Measurements from ENCODE around the gene NUFIP1. TPM values are rescaled to one million over a fixed set of nuclear protein-coding genes. Genes with fewer than 3 reads are reported as not detected.
"Not testable (repeated sequence)": the region's sequence is repeated elsewhere in the genome, so short reads cannot be mapped to it uniquely, and the experiment has no call there.

Gene NUFIP1
- 1 to 10 TPM; 9.3 to 9.5 TPM for total RNA-seq

DNA sequence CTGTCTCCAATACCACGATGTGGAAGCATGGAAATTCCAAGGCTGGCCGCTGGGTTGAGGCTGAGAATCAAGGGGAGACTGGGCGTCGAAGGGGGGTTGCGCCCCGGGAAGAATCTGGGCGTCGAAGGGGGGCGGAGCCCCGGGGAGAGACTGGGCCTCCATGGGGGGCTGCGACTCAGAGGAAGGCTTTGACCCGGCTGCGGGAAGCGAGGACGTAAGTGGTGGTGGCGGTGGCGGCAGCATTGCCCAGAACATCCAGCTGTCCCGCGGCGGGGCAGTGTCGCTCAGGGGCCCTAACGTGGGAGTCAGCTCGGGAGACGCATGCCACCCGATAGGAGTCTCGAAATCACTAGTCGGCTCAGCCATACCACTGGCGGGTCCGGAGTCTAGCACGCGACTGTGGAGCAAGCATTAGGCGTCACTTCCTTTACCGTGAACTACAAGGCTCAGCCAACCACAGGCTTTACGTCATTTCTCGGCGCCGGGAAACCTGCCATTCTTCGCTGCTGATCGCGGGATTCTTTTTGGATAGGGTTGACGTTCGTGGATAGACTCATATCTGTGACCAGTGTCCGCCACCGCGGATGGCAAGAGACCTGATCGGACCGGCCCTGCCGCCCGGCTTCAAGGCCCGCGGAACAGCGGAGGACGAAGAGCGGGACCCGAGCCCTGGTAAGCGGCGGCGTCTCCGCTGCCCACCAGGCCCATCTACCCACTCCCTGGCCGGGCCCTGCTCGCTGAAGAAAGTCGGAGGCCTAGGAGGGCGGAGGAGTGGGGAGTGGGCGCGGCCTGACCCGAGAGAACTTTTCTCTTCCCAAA is at the start of gene NUFIP1, which contains the start of gene GPALPP1:
TSS of gene NUFIP1 (minus strand) at position 401 of the 819 bp plus-strand sequence. CDS start at position 366, 35 bp downstream.
TSS of gene GPALPP1 (plus strand) at position 468 of the 819 bp plus-strand sequence. CDS start at position 585, 117 bp downstream.
- peak; percentile 96 for DNase-seq
- H3K36me3 Mint-ChIP-seq: peaks cover 9% of the 10 kb centered on the region
- H3K27ac Mint-ChIP-seq: peak within 1 kb of the TSS; percentile 92
- H3K9me3 Mint-ChIP-seq: no peaks in the 10 kb centered on the region
- CTCF ChIA-PET: no interaction called here
- intact Hi-C loops (cut with micrococcal nuclease): loop anchor here (1.0 kb wide), 4 partner anchors 66 to 412 kb away; partner anchors contain the start of gene GTF2F2
- POLR2A ChIA-PET: no interaction called here
- peaks cover 58% of the 10 kb centered on the region for H3K4me1 Mint-ChIP-seq (ENCODE audit: low read depth)
- H3K27me3 Mint-ChIP-seq: no peaks in the 10 kb centered on the region
- peak within 1 kb of the TSS; percentile 97 for H3K4me3 Mint-ChIP-seq

DNA sequence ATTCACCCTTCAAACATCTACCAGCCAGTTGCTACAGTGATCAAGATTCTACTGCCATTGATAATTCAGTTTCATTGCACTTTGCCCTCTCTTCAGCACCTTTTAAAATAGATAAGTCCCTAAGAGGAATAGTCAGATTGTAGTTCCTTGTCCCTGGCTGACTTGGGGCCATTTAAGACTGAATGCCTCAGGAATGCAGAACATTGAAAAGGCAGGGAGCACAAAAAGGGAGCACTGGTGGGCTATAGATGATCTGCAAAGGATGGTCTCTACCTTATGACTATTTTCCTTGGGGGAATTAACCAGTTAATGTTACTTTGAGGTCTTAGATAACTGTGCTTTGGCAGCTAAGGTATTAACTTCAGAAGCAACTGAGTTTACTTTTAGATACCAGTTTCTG is 46.9 kb upstream of the NUFIP1 start:
- no peaks in the 10 kb centered on the region for H3K27me3 Mint-ChIP-seq
- peaks cover 7% of the 10 kb centered on the region for H3K36me3 Mint-ChIP-seq
- no peak for DNase-seq
- intact Hi-C loops (cut with micrococcal nuclease): no loop called here
- ChIA-PET CTCF (interaction anchor here (3.2 kb wide), 1 partner anchor 11 kb away, joined by 13 read pairs; no protein-coding TSS in a partner anchor), POLR2A (no interaction called here)
- H3K4me1 Mint-ChIP-seq (ENCODE audit: low read depth): no peaks in the 10 kb centered on the region
- no peak overlapping the region for H3K4me3 Mint-ChIP-seq
- no peak overlapping the region for H3K27ac Mint-ChIP-seq
- no peaks in the 10 kb centered on the region for H3K9me3 Mint-ChIP-seq

DNA sequence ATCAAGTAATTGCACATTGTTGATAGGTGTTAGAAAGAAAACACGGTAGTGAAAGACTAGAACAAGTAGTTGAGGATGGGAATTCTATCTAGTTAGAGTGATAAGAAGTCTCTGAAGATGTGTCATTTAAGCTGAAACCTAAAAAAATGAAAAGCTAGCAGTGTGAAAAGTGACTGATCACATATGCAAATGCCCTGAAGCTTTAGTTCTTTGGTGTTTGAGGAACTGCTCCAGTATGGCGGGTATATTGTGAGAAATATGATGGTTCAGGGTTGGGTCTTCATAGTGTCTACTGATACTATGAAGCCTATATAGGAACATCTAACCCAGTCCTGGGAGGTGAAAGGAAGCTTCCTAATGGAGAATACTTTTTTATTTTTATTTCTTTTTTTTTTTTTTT is 45.1 kb upstream of the NUFIP1 start:
- no peaks in the 10 kb centered on the region for H3K9me3 Mint-ChIP-seq
- ChIA-PET CTCF (interaction anchor here (0.8 to 1.8 kb wide), 2 partner anchors 13 to 14 kb away, joined by 3 to 4 read pairs; no protein-coding TSS in a partner anchor), POLR2A (no interaction called here)
- DNase-seq: no peak
- H3K4me3 Mint-ChIP-seq: no peak overlapping the region
- peaks cover 9% of the 10 kb centered on the region for H3K36me3 Mint-ChIP-seq
- H3K27ac Mint-ChIP-seq: no peak overlapping the region
- H3K4me1 Mint-ChIP-seq (ENCODE audit: low read depth): no peaks in the 10 kb centered on the region
- intact Hi-C loops (cut with micrococcal nuclease): no loop called here
- H3K27me3 Mint-ChIP-seq: no peaks in the 10 kb centered on the region

DNA sequence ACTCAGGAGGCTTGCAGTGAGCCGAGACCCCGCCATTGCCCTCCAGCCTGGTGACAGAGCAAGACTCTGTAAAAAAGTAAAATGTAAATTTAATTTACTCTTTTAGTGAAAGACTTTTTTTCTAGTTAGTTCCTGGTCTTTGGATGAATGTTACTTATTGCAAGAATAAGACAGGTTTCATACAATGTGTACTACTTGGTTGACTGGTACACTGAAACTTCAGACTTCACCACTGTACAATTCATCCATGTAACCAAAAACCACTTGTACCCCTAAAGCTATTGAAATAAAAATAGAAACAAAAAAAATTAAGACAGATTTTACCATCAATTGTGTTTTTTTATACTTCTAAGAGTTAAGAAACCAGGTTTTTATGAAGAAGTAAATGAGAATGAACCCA is 35.6 kb upstream of the NUFIP1 start:
- Mint-ChIP-seq H3K4me1 (ENCODE audit: low read depth) (no peaks in the 10 kb centered on the region), H3K36me3 (peaks cover 24% of the 10 kb centered on the region), H3K27me3 (no peaks in the 10 kb centered on the region), H3K4me3 (no peak overlapping the region), H3K9me3 (no peaks in the 10 kb centered on the region), H3K27ac (no peak overlapping the region)
- intact Hi-C loops (cut with micrococcal nuclease): no loop called here
- ChIA-PET CTCF (interaction anchor here (0.7 to 0.9 kb wide), 2 partner anchors 10 to 283 kb away, joined by 3 read pairs; no protein-coding TSS in a partner anchor), POLR2A (no interaction called here)
- no peak for DNase-seq

DNA sequence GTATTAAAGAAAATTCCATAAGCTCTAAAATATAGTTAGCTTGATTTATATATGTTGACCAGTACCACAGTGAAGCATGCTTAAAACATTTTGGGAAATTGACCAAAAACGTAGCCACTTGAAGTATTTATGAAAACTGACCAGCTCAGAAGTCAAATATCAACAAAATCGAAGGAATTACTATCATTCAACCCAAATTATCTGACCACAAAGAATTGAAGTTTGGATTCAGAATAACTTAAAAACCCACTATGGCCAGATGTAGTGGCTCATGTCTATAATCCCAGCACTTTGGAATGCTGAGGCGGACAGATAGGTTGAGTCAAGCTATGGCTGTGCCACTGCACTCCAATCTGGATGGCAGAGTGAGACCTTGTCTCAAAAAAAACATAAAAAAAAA is 32.0 kb upstream of the NUFIP1 start:
- Mint-ChIP-seq H3K4me3 (no peak overlapping the region), H3K36me3 (peaks cover 26% of the 10 kb centered on the region), H3K9me3 (no peaks in the 10 kb centered on the region), H3K4me1 (ENCODE audit: low read depth) (peaks cover 8% of the 10 kb centered on the region), H3K27ac (no peak overlapping the region), H3K27me3 (no peaks in the 10 kb centered on the region)
- DNase-seq: no peak
- intact Hi-C loops (cut with micrococcal nuclease): no loop called here
- CTCF ChIA-PET: interaction anchor here (0.6 kb wide), 1 partner anchor 153 kb away, joined by 3 read pairs; no protein-coding TSS in a partner anchor
- POLR2A ChIA-PET: no interaction called here

DNA sequence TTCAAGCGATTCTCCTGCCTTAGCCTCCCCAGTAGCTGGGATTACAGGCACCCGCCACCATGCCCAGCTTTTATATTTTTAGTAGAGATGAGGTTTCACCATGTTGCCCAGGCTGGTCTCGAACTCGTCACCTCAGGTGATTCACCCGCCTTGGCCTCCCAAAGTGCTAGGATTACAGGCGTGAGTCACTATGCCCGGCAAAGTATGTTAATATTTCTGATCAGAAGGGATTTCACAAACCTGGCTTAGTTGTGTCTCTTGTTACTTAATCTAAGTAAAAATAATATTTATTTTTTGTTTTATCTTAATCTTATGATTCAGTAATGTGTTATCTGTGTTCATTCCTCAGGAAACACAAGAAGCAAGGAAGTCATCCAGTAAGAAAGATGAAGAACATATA is 30.7 kb upstream of the NUFIP1 start:
- DNase-seq; H3K4me3 Mint-ChIP-seq; H3K27me3 Mint-ChIP-seq; H3K27ac Mint-ChIP-seq; POLR2A ChIA-PET; intact Hi-C loops (cut with micrococcal nuclease); CTCF ChIA-PET; H3K9me3 Mint-ChIP-seq: not testable (repeated sequence)
- Mint-ChIP-seq H3K36me3 (peaks cover 29% of the 10 kb centered on the region), H3K4me1 (ENCODE audit: low read depth) (peaks cover 11% of the 10 kb centered on the region)

DNA sequence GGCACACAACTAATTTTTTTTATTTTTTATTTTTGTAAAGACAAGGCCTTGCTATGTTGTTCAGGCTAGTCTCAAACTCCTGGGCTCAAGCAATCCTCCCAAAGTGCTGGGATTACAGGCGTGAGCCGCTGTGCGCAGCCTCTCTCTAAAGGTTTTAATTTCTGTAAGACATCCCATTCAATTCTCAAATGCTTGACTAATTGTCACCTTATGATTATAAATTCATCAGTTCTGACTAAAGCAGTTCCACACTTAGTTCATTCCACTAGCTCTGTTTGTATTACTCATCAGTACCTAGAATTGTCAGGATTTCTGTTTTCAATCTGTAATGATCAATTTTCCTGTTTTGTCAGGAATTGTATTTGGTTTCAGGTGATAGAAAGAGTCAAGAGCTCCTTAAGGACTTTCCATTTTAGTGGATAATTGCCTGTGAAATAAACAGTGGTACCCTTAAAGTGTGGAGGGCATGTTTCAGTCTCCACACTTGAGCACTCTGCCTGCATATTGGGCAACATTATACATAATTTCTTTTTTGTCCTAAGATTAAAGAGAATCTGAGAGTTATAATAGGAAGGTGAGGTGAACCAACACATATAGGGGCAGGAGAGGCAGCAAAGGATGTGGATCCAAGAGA is 27.6 kb upstream of the NUFIP1 start:
- peaks cover 27% of the 10 kb centered on the region for H3K36me3 Mint-ChIP-seq
- peak; percentile 36 for DNase-seq
- no peak overlapping the region for H3K4me3 Mint-ChIP-seq
- intact Hi-C loops (cut with micrococcal nuclease): no loop called here
- H3K27ac Mint-ChIP-seq: no peak overlapping the region
- ChIA-PET CTCF (interaction anchor here (1.0 kb wide), 1 partner anchor 47 kb away, joined by 3 read pairs; no protein-coding TSS in a partner anchor), POLR2A (no interaction called here)
- H3K4me1 Mint-ChIP-seq (ENCODE audit: low read depth): peaks cover 11% of the 10 kb centered on the region
- no peaks in the 10 kb centered on the region for H3K9me3 Mint-ChIP-seq
- H3K27me3 Mint-ChIP-seq: no peaks in the 10 kb centered on the region

DNA sequence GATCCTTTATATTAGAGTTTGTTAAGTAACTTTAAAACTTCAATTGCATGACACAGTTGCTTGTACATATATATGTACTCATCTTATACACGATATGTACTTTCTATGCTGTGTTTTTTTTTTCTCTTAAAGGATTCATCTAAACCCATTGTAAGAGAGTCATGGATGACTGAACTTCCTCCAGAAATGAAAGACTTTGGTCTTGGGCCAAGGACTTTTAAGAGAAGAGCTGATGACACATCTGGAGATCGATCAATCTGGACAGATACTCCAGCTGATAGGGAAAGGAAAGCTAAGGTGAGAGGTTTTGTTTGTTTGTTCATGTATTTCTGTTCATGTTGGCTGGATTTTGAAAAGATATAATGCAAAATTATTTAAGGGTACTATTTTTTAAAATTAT is 26.0 kb upstream of the NUFIP1 start:
- Mint-ChIP-seq H3K9me3 (no peaks in the 10 kb centered on the region), H3K36me3 (peaks cover 30% of the 10 kb centered on the region), H3K27me3 (no peaks in the 10 kb centered on the region), H3K4me3 (no peak overlapping the region), H3K27ac (no peak overlapping the region), H3K4me1 (ENCODE audit: low read depth) (peaks cover 11% of the 10 kb centered on the region)
- DNase-seq: no peak
- ChIA-PET CTCF (interaction anchor here (1.0 to 1.1 kb wide), 2 partner anchors 9 to 32 kb away, joined by 3 read pairs; no protein-coding TSS in a partner anchor), POLR2A (no interaction called here)
- intact Hi-C loops (cut with micrococcal nuclease): no loop called here

DNA sequence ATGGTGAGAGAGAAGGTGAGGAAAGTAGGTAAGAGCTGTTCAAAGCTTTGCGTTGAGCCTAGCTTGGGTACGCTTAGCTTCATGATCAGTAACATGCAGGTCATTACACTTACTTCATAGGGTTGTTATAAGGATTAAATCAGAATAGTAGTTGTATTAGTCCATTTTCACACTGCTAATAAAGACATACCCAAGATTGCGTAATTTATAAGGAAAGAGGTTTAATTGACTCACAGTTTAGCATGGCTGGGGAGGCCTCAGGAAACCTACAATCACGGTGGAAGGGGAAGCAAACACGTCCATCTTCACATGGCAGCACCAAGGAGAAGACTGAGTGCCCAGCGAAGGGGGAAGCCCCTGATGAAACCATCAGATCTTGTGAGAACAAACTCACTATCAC is 21.9 kb upstream of the NUFIP1 start:
- H3K36me3 Mint-ChIP-seq: peaks cover 24% of the 10 kb centered on the region

DNA sequence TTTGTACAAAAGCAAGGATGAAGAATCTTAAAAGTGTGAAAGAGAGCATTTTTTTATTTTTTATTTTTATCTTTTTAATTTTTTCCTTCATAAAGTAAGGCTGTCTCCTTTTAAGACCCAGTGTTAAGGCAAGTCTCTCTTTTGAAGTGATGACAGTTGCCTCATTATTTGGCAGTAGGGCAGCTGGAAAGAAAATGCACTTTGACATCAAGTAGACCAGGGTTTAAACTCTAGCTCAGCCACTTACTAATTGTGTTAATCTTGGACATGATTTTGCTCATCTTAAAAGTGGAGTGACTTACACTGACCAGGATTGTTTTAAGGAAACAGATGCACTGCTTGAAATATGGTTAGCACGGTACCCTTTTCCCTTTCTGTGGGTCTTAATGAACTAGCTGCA is 18.6 kb upstream of the NUFIP1 start:
- no peaks in the 10 kb centered on the region for H3K4me1 Mint-ChIP-seq (ENCODE audit: low read depth)
- ChIA-PET CTCF (interaction anchor here (0.9 kb wide), 1 partner anchor 34 kb away, joined by 3 read pairs; no protein-coding TSS in a partner anchor), POLR2A (no interaction called here)
- no peaks in the 10 kb centered on the region for H3K27me3 Mint-ChIP-seq
- peaks cover 16% of the 10 kb centered on the region for H3K36me3 Mint-ChIP-seq
- intact Hi-C loops (cut with micrococcal nuclease): no loop called here
- no peaks in the 10 kb centered on the region for H3K9me3 Mint-ChIP-seq
- no peak overlapping the region for H3K27ac Mint-ChIP-seq
- no peak overlapping the region for H3K4me3 Mint-ChIP-seq
- no peak for DNase-seq

More for the DNA sequence above, 21.9 kb upstream of the NUFIP1 start:
- Mint-ChIP-seq H3K4me1 (ENCODE audit: low read depth) (peaks cover 3% of the 10 kb centered on the region), H3K4me3 (no peak overlapping the region), H3K9me3 (no peaks in the 10 kb centered on the region), H3K27ac (no peak overlapping the region), H3K27me3 (no peaks in the 10 kb centered on the region)
- ChIA-PET CTCF (interaction anchor here (0.6 kb wide), 1 partner anchor 291 kb away, joined by 3 read pairs; no protein-coding TSS in a partner anchor), POLR2A (interaction anchor here (0.6 to 0.7 kb wide), 2 partner anchors 15 to 315 kb away, joined by 3 to 5 read pairs; no protein-coding TSS in a partner anchor)
- no peak for DNase-seq
- intact Hi-C loops (cut with micrococcal nuclease): no loop called here

DNA sequence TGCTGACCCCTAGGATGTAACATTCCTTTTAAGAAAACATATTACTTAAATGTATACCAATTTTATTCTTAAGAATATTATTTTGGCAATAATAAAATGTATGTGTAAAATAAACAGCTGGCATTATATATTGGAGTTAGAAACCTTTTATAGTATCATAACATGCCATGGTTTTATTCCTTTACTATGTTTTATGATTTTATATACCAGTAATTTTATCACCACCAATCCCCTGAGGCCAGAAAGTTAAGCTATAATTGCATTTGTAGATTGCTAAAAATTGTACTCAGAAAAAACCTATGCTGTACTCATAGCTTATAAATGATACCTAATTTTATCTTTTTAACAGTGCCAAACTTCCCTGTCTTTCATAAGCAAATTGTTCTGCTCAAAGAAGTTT is 18.0 kb upstream of the NUFIP1 start:
- intact Hi-C loops (cut with micrococcal nuclease): no loop called here
- H3K9me3 Mint-ChIP-seq: no peaks in the 10 kb centered on the region
- H3K27me3 Mint-ChIP-seq: no peaks in the 10 kb centered on the region
- peaks cover 18% of the 10 kb centered on the region for H3K36me3 Mint-ChIP-seq
- no peak for DNase-seq
- H3K27ac Mint-ChIP-seq: no peak overlapping the region
- H3K4me3 Mint-ChIP-seq: no peak overlapping the region
- CTCF ChIA-PET: interaction anchor here (0.9 kb wide), 1 partner anchor 34 kb away, joined by 3 read pairs; no protein-coding TSS in a partner anchor
- POLR2A ChIA-PET: no interaction called here
- no peaks in the 10 kb centered on the region for H3K4me1 Mint-ChIP-seq (ENCODE audit: low read depth)

DNA sequence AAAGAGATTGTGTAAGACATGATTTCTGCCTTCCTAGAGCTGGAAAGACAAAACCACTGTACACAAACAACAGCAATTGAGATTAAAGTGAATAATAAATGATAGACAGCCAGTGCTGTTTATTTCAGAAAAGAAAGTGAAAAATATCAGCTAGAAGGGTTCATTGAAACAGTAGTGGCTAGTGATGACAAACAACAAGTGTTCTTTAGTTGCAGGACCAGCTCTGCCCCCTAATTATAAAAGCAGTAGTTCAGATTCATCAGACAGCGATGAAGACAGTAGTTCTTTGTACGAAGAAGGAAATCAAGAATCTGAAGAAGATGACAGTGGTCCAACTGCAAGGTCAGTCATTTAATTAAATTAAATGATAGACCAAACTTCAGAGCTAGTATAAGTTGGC is 14.8 kb upstream of the NUFIP1 start:
- DNase-seq: no peak
- intact Hi-C loops (cut with micrococcal nuclease): no loop called here
- Mint-ChIP-seq H3K4me3 (no peak overlapping the region), H3K9me3 (no peaks in the 10 kb centered on the region), H3K36me3 (peaks cover 17% of the 10 kb centered on the region), H3K27me3 (no peaks in the 10 kb centered on the region), H3K27ac (no peak overlapping the region), H3K4me1 (ENCODE audit: low read depth) (no peaks in the 10 kb centered on the region)
- ChIA-PET POLR2A (no interaction called here), CTCF (no interaction called here)
